Measurements from ENCODE around the gene CCNL2.
A peak's percentile ranks its signal among the peaks of the same experiment; 100 is the strongest.
"Not testable (repeated sequence)": the region's sequence is repeated elsewhere in the genome, so short reads cannot be mapped to it uniquely, and the experiment has no call there.

The CCNL2 gene

DNA sequence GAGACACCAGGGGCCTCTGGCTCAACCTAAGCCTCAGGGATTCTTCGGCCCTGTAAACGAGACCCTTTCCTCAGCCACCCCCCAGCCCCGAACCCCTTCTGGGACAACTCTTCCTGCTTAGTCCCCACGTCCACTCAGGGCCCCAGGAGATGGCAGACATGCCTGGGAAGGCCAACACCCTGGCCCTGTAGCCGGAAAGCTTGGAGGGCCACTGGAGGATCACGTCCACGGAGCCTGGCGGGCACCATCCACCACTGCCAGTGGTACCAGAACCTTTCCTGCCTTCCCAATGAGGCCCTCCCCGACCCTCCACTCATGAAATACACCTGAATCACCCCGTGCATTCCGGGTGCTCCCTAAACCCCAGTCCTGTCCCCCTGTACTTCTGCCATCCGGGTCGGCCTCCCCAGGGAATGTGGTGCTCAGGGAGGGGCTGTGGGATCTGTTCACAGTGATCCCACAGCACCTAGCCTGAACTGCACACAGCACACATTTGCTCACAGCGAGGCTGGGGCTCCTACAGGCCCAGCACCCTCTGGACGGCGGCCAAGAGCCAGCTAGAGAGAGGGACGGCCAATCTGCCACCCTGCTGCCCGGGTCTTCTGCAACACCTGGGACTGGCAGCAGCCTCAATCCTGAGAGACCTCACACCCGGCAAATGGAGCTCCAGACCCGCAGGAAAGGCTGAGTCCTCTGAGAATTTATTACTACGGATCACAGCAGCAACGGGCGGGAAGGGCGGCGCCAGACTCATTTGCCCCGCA is 25.9 kb downstream of the CCNL2 start:
- DNase-seq (ENCODE audit: low read depth): no peak

DNA sequence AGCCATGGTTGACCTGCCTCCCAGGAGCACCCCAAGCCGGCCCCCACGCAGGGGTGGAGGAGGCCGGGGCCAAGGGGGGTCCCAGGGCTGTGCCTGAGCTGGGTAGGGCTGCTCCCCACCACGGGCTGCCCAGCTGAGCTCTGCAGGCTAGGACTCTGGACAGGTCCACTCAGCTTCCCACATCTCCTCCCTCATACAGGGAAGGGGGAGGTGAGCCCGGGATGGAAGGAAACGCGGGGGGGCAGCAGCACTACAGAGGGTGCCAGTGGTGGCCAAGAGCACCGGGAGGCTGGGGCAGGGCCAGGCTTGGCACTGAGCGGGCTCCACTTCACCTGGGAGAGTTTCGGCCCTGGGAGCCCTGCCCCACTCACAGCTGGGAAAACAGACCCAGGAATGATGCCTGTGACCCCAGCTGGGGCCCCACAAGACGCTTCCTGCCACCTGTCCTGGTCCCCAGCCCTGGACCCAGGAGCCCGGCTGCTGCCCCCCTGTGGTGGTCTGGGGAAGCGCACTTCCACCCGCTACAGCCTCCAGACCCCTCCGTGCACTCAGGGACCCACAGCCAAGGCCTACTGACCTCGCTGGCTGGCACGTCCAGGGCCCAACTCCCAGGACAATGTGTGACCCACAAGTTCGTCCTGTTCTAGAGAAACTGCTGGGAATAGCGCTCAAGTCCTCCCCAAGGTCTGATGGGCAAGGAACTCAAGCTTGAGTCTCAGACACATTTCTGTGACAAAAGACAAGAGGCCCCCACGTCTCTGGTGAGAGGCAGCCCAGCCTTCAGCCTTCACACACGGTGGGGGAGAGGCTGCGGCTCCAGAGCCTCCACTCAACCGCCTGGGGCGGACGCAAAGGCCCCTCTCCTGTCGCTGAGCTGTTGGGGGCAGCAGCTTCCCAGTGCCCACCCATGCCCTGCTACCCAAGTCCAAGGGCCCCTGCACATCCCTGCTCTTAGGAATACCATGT is 27.1 kb downstream of the CCNL2 start:
- no peak for DNase-seq (ENCODE audit: low read depth)

DNA sequence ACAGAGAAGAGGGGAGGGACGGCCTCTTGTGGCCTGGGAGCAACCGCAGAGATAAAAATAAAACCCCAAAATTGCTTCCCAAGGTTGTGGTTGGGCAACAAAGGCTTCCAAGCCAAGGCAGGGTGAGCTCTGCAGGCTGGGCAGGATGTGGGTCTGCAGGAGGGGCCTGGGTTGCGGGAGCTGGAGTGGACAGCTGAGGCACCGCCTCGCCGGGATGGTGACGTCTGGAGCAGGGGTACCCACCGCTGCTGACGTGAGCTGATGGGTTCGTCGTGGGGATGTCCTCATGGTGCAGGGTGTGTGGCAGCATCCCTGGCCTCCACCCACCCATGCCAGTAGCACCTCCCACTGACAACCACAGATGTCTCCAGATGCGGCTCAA is 27.8 kb downstream of the CCNL2 start:
- DNase-seq (ENCODE audit: low read depth): peak; percentile 32

DNA sequence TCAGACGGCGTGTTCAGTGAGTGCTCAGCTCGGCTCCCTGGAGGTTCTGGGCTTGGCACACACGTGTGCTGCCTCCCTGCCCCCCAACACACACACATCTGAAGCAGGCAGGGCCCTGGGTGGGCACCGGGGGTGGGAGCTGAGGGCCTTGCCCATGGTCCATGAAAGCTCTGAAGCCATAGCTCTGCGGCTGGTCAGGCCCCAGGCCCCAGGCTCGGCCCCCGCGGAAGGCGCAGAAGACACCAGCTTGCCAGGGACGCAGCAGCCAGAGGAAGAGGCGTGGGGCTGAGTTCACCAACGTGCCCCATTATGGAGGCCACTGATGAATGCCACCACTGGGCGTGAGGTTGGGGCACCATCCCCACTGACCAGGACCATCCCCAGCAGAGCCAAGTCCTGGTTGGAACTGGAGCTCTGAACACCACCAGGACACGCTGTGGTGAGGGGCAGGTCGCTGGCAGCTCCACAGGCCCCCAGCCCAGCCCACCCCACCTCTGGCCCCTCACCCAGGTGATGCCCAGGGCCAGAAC is 28.3 kb downstream of the CCNL2 start:
- no peak for DNase-seq (ENCODE audit: low read depth)

DNA sequence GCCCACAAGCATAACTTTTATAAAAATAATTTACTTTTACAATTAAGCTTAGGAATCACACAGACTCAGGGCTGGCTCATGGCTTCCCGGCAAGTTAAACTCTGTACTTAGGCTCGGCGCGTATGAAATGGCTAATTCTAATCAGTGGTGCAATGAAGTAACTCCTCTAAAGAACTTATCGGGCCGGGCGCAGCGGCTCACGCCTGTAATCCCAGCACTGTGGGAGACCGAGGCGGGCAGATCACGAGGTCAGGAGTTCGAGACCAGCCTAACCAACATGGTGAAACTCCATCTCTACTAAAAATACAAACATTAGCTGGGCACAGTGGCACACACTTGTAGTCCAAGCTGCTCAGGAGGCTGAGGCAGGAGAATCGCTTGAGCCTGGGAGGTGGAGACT is 29.0 kb downstream of the CCNL2 start:
- not testable (repeated sequence) for DNase-seq (ENCODE audit: low read depth)

DNA sequence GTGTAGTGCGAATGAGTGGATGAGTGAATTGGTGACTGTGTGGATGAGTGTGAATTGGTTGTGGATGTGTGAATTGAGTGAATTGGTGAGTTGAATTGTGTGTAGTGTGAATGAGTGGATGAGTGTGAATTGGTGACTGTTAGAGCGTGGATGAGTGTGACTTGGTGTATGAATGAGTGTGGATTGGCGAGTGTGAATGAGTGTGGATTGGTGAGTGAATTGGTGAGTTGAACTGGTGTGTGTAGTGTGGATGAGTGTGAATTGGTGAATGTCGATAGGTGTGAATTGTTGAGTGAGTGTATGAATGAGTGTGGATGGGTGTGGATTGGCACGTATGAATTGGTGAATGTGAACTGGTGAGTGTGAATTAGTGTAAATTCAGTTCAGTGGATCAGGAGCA is 31.8 kb downstream of the CCNL2 start:
- DNase-seq (ENCODE audit: low read depth): no peak

DNA sequence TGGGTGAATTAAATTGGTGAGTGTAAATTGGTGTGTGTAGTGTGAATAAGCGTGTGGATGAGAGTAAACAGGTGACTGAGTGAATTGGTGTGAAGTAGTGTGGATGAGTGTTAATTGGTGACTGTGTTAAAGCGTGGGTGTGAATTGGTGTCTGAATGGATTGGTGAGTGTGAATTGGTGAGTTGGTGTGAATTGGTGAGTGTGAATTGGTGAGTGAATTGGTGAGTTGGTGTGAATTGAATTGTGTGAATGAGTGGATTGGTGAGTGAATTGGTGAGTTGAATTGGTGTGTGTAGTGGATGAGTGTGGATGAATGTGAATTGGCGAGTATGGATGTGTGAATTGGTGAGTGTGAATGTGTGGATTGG is 32.5 kb downstream of the CCNL2 start:
- no peak for DNase-seq (ENCODE audit: low read depth)

DNA sequence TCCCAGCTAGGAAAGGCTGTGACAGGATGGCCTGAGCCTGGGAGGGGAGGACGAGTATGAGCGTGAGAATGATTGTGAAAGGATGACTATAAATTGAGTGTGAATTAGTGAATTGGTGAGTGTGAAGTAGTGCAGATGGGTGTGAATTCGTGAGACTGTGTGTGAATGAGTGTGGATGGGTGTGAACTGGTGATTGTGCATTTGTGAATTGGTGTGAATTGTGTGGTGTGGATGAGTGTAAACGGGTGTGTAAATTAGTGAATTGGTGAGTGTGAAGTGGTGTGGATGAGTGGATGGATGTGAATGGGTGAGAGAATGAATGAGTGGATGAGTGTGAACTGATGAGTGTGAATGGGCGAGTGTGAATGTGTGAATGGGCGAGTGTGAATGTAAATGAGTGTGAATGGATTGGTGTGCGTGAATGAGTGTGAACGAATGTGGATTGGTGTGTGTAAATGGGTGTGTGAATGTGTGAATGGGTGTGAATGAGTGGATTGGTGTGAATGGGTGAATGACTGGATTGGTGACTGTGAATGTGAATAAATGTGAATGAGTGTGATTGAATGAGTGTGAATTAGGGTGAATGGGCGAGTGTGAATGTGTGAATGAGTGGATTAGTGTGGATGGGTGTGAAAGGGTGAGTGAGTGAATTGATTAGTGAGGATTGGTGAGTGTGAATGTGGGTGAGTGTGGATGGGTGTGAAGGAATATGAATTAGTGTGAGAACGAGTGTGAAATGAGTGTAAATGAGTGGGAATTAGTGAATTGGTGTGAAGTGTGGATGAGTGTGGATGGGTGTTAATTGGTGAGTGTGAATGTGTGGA is 33.0 kb downstream of the CCNL2 start:
- no peak for DNase-seq (ENCODE audit: low read depth)

DNA sequence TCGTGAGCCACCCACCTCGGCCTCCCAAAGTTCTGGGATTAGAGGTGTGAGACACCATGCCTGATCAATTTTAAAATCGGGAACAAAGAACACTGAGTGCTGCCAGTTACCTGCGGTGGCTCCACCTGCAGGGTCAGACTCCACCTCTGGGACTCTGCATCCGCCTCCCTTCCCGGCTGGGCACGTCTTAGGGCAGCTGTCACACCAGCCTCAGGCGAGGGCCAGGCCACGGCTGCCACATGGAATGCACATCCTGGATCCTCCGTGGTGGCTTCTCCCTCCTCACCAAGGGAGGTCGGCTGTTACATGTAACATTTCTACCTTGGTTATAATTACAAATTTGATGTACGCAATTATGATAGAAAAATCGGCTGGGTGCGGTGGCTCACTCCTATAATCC is 34.9 kb downstream of the CCNL2 start:
- no peak for DNase-seq (ENCODE audit: low read depth)

DNA sequence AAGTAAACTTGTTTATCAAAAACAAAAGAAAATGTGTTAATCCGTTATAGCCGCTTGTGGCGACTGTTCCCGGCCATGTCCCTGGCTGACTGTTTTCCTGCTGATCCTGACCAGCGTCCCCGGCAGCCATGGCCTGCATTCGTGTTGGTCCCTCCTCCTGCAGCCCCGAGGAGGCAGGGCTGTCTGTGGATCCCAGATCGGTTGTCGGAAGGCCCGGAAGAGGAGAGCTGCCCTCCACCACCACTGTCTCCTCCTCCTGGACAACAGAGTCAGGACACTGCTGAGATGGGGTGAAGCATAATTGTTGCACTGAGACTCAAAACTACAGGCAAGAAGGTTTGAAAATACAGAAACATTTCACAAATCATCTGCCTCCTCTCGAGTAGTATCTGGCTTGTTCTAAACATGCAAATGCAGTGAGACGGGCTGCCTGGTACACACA is 37.1 kb downstream of the CCNL2 start:
- DNase-seq (ENCODE audit: low read depth): peak; percentile 88

DNA sequence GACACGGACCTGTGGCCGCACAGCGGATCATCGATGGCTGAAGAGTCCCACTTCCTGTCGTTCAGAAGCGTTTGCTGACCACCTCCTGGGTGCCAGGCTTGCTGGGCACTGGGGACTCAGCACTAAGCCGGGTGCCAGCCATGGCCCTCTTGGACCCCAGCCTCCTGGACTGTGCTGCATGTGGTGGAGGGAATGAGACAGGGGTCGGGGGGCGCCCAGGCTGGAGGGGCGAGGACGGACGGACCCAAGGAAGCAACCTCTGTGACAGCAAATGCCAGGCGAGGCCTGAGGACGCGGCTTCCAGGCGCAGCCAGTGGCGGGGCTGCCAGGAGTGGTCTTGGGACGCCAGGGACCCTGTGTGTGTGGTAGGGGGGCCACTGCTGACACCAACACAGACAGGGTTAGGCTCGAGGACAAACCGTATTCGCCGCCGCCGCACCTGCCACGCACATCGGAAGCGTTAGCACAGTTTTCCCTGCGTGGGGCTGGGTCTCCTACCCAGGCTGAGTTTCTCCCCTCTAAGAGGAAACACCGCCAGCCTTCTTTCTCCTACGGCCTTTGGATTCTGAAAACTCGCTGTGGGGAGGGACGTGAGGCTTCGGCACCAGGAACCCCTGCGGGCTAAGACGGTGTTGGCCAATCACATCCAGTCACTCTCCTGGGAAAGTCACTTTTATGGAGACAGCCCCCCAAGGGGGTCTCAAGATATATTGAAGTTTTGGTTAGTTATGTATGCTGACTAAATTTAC is 37.7 kb downstream of the CCNL2 start:
- DNase-seq (ENCODE audit: low read depth): no peak

DNA sequence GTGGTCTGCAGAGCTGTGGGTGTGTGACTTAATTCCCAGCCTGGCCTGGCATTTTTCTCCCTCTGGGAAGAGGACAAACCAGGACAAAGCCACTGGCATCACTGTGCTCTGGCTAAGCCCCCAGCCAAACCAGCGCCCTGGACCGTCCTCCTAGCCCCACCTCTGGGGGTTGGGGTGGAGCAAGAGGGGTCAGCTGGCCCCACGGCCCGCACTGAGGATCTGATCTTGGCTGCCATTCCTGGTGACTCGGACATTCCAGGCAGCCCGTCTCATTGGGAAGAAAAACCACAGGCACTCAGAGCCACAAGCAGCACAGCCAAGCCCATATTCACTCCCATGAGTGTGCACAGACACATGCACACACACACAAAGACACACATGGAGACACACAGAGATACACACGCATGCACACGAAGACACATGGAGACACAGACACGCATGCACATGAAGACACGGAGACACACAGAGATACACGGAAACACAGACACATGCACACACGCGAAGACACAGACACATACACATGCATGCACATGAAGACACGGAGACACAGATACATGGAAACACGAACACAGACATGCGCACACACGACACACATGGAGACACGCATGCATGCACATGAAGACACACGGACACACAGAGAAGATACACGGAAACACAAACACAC is 38.5 kb downstream of the CCNL2 start:
- peak; percentile 95 for DNase-seq (ENCODE audit: low read depth)

DNA sequence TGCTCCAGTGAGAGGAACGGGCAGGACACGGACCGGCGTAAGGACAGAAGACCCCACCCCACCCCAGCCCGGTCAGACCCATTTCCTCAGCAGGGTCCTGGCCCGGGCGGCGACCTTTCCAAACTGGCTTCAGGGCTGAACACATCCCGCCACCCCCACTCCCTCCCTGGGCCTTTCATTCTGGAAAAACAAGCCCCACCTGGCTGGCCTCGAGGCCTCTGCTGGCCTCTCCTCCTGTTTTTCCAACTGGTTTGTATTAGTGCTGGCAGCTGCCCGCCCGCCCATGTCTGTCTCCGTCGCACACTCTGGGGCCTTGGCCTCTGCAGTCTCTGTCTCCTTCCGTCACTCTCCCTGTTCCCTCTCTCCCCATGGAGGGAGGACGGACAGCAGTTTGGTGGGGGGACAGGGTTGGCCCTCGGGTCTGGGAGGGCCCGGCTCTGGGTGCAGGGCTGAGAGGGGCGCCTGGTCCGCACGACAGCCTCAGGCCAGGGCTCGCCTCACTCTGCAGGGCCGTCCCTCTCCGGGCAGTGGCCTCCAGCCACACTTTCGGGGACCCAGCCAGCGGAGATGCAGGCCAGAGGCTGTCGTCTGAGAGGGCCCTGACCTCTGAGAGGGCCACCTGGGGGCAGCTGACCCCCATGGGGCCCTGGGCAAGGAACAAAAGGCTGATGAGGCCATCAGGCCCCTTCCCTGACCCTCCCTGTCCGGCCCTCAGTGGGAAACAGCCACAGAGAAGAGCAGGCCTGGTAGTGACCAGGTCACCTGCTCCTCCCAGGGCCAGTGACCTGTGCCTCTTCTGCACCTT is 39.3 kb downstream of the CCNL2 start:
- peak; percentile 88 for DNase-seq (ENCODE audit: low read depth)

DNA sequence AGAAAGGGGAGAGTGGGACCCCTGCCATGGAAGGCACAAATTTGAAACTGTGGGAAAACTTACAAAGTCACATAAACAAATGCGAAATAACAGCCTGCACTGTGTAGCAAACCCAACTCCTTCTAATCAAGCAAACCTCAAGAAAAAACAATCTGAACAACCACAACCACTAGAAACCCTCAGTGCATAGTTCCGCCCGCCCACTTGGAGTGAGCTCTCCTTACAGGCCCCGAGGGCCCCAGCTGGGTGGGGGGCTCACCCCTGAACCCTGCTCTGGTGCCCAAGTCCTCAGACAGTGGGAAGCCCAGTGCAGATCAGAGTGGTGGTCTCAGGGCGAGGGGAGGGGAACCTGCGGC is 39.8 kb downstream of the CCNL2 start:
- DNase-seq (ENCODE audit: low read depth): peak; percentile 85

DNA sequence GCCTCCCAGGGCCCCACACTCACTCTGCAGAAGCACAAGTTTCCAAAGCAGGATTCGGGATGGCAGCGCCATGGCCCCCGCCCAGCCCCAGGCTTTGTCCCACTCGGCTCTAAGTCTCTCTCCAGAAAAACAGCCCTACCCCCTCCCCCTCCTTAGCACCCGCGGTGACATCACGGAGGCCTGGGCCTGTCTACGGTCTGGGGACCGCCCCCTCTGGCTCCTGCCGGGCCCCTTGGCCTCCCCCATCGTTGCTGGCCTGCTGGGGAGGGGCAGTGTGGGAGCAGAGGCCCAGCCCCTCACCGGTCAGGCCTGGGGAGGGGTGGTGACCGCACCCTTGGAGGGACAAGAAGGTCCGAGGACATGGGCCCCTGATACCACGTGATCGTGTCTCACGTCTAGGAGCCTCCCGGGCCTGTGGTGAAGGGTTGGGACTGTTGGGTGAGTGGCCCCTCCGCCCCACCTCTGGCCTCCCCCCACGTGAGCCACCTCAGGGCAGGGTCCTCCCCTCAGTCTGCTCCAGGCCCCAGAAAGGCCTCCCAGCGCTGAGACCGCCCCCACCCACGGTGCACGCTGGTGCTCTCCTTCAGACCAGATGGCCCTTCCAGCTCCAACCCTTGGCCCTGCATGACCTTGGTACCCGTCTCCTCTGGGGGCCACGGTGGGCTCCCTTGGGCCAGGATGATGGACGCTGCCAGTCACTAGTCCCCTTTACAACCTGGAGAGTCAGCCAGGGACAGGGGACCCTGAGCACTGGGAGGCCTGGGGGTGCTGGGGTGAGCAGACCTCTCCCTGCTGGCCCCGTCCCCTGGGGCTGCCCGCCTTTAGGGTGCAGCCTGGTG is 40.5 kb downstream of the CCNL2 start, which contains the start of gene MXRA8:
MXRA8 (minus strand) TSS at position 123 of the 839 bp plus-strand sequence; CDS start at position 72, 51 bp downstream.
- peak; percentile 94 for DNase-seq (ENCODE audit: low read depth)

DNA sequence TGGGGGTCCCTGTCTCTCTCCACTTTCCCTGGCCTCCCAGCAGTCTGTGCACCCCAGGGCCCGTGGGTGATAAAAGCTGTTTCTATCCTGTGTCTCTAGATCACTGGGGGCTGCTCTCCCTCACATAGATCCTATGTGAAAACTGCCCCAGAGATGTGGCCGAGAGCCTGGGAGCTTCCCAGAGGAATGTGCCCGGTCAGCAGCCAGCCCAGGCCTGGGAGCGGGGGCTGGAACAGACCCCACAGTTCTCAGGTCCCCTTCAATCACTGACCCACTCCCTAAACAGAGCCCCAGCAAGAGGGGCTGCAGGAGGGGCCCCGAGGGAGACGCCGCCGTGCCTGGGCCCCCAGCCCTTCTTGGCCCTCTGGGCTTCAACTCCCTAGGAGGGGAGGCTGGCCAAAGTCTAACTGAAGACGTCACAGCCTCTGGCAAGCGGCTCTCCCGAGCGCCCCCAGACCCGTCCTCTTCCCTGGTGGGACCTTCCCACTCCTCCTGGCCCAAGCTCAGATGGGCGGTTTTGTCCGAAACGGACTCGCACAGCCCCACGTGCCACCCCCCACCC is 41.2 kb downstream of the CCNL2 start:
- no peak for DNase-seq (ENCODE audit: low read depth)

DNA sequence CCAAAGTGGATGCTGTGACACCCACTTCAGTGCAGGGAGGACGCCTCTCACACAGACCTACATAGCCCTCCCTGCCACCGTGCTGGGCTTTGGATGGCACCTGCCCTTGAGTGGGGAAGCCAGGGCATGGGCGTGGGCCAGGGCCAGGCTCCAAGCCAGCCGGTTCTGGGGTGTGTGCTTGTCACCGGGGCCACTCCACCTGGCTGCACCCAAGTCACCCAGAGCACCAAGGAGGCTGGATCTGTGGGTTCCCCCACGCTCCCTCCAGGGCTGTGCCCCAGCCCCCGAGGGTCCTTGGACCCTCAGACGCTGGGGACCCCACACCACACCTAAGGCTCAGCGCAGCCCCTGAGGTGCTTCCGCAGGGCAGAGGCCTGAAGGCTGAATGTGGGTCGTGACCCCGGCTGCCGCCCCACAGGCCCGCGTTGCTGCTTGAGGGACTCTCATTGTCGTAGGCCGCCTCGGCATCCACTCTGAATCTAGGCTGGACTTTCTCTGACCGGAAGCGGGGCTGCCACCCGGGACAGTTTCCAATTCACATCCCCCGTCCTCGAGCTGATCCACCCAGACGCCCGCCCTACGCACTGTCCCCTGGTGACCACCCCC is 42.2 kb downstream of the CCNL2 start:
- no peak for DNase-seq (ENCODE audit: low read depth)

DNA sequence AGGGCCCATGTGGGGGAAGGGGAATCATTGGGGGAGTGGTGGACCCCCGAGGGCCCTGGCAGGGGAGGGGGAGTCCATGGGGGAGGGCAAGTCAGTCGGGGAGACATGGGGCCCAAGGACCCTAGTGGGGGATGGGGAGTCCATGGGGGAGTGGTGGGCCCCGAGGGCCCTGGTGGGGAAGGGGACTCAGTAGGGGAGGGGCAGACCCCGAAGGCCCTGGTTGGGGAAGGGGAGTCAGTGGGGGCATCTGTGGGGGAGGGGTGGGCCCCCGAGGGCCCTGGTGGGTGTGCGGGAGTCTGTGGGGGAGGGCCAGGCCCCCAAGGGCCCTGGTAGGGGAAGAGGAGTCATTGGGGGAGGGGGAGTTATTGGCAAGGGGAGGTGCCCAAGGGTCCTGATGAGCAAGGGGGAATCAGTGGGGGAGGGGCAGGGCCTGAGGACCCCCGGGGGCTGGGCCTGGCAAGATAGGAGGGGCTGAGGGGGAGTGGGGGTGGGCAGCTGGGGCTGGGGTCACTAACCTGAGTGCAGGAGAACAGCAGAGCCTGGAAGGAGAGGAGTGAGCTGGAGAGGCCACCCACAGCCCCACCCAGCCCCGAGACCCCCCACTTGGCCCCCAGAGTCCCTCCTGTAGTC is 42.9 kb downstream of the CCNL2 start:
- no peak for DNase-seq (ENCODE audit: low read depth)
